Measurements from ENCODE around the gene DOCK1. TPM values are rescaled to one million over a fixed set of nuclear protein-coding genes. Genes with fewer than 3 reads are reported as not detected.

DOCK1 gene
- total RNA-seq, 2 donors from 2014 or later = 46.4 to 49.0 TPM

DNA sequence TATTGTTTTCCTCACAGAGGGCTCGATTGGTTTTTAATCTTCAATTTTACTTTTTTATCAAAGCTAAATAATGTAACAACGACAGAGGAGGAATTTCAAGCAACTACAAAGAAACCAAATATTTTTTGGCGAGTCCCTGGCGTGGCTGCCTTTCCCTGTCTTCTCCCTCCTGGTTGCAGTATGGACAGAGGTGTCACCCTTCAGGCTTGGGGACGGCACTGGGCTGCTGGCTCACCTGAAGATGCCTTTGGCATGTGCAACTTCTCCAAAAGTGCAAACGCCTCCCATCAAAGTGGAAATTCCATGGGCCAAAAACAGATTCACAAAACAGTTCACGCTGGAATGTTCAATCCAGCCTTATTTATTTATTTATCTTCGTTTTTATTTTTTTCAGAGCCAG lies 51.9 kb downstream of the DOCK1 start:
- H3K27ac ChIP-seq = no peak overlapping the region
- H3K4me3 ChIP-seq = no peak overlapping the region
- H3K27me3 ChIP-seq = no peaks in the 10 kb centered on the region
- no peak overlapping the region for H3K9ac ChIP-seq (ENCODE audit: low read depth in 2 of 2, low read length in 2 of 2)
- H3K36me3 ChIP-seq = no peaks in the 10 kb centered on the region
- no peaks in the 10 kb centered on the region for H3K4me1 ChIP-seq
- TF ChIP-seq, protein P1, sequence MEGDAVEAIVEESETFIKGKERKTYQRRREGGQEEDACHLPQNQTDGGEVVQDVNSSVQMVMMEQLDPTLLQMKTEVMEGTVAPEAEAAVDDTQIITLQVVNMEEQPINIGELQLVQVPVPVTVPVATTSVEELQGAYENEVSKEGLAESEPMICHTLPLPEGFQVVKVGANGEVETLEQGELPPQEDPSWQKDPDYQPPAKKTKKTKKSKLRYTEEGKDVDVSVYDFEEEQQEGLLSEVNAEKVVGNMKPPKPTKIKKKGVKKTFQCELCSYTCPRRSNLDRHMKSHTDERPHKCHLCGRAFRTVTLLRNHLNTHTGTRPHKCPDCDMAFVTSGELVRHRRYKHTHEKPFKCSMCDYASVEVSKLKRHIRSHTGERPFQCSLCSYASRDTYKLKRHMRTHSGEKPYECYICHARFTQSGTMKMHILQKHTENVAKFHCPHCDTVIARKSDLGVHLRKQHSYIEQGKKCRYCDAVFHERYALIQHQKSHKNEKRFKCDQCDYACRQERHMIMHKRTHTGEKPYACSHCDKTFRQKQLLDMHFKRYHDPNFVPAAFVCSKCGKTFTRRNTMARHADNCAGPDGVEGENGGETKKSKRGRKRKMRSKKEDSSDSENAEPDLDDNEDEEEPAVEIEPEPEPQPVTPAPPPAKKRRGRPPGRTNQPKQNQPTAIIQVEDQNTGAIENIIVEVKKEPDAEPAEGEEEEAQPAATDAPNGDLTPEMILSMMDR (IDR thresholded peaks at IDR 0.05) = no peak
- H3K9me3 ChIP-seq = no peaks in the 10 kb centered on the region
- DNase-seq = no peak
- intact Hi-C loops (cut with DNase I) = no loop called here

- Histone ChIP-seq H3K9ac (ENCODE audit: low read depth in 2 of 2, low read length in 2 of 2) (no peak overlapping the region), H3K27me3 (no peaks in the 10 kb centered on the region), H3K9me3 (no peaks in the 10 kb centered on the region), H3K4me3 (no peak overlapping the region), H3K4me1 (no peaks in the 10 kb centered on the region), H3K36me3 (no peaks in the 10 kb centered on the region), H3K27ac (no peak overlapping the region)
- DNase-seq = no peak
- TF ChIP-seq, protein P1 (IDR thresholded peaks at IDR 0.05) = no peak
- intact Hi-C loops (cut with DNase I) = no loop called here
These were observed 54.2 kb downstream of the DOCK1 start for GRCh38 chr10:126959431-126959830.

DNA sequence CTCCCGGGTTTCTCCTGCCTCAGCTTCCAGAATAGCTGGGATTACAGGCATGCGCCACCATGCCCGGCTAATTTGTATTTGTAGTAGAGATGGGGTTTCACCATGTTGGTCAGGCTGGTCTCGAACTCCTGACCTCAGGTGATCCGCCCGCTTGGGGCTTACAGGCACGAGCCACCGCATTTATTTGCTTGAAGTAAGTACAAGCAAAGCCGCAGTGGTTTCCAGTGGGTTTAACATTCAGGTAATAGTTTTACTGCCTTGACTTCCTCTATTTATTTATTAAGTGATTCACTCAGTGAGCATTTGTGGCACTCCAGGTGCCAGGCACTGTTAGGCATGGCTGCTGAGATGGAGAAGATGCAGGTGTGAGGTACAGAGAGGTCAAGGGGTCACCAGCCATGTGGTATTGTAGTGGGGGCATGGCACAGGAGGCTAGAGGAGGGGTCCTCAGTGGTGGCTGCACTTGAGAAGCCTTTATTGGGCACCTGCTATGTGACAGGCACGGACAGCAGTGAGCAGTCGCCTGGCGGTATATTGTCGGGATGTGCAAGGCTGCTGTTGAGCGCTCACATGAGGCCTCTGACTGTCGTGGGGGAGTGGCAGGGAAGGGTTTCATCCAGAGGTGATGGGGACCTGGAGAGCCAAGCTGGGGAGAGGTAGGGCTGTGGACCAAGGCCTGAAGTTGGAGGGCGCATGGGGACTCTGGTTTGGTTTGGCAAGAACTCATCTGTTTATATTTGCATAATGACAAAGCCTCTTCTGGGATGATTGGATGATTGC lies 54.9 kb downstream of the DOCK1 start:
- TF ChIP-seq, protein P1 (IDR thresholded peaks at IDR 0.05) = no peak

DNA sequence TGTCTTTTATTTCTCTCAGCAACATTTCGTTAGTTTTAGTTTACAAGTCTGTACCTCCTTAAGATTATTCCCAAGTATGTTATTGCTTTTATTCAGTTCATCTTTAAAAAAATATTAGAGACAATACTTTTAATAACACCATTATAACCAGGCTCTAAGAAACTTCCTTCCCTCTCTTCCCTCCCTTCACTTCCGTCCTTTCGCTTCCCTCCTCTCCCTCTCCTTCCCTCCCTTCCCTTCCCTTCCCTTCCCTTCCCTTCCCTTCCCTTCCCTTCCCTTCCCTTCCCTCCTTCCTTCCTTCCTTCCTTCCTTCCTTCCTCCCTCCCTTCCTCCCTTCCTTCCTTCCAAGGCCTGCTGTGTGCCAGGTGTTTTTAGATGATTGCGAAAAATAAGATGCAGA lies 58.1 kb downstream of the DOCK1 start:
- DNase-seq = no peak

More for the DNA sequence above, 54.9 kb downstream of the DOCK1 start:
- H3K9ac ChIP-seq (ENCODE audit: low read depth in 2 of 2, low read length in 2 of 2) = no peak overlapping the region
- no peaks in the 10 kb centered on the region for H3K36me3 ChIP-seq
- intact Hi-C loops (cut with DNase I) = loop anchor here (10.0 kb wide), 1 partner anchor 155 kb away; no protein-coding TSS in a partner anchor
- H3K27ac ChIP-seq = no peak overlapping the region
- no peak overlapping the region for H3K4me3 ChIP-seq
- H3K9me3 ChIP-seq = no peaks in the 10 kb centered on the region
- no peak for DNase-seq
- H3K27me3 ChIP-seq = no peaks in the 10 kb centered on the region
- H3K4me1 ChIP-seq = no peaks in the 10 kb centered on the region

DNA sequence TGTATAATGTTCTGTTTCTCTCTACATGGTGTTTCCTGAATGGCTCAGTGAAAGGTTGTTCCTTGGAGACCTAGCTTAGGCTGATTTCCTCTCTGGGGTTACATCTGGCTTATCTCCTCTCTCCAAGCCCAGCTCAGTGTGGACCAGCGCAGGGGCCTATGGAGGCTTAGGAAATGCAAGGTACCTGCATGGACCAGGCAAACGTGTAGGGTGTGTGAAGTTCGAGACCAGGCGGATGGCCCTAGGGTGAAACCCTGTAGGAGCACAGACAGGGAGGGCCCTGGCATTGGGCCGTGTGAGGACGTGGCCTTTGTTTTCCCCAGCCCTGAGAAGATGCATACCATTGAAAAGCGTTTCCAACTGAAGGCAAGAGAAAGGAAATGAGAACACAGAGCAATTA lies 59.0 kb downstream of the DOCK1 start:
- Histone ChIP-seq H3K4me1 (no peaks in the 10 kb centered on the region), H3K9ac (ENCODE audit: low read depth in 2 of 2, low read length in 2 of 2) (no peak overlapping the region), H3K27ac (no peak overlapping the region), H3K27me3 (no peaks in the 10 kb centered on the region), H3K4me3 (no peak overlapping the region), H3K9me3 (no peaks in the 10 kb centered on the region), H3K36me3 (no peaks in the 10 kb centered on the region)
- no peak for DNase-seq
- intact Hi-C loops (cut with DNase I) = loop anchor here (10.0 kb wide), 1 partner anchor 159 kb away; no protein-coding TSS in a partner anchor
- TF ChIP-seq, protein P1 (IDR thresholded peaks at IDR 0.05) = no peak

More for the DNA sequence above, 58.1 kb downstream of the DOCK1 start:
- Histone ChIP-seq H3K9me3 (no peaks in the 10 kb centered on the region), H3K36me3 (no peaks in the 10 kb centered on the region), H3K27me3 (no peaks in the 10 kb centered on the region), H3K9ac (ENCODE audit: low read depth in 2 of 2, low read length in 2 of 2) (no peak overlapping the region), H3K4me1 (no peaks in the 10 kb centered on the region), H3K4me3 (no peak overlapping the region), H3K27ac (no peak overlapping the region)
- TF ChIP-seq, protein P1 (IDR thresholded peaks at IDR 0.05) = no peak
- intact Hi-C loops (cut with DNase I) = loop anchor here (10.0 kb wide), 1 partner anchor 159 kb away; no protein-coding TSS in a partner anchor

All from colonic mucosa (tissue), 4 donors.